Putamen (tissue), 1 donor: ENCODE results near the gene LRIT2.

Experiments used
- DNase-seq: peaks from one replicate; pipeline ENCODE4 v3.0.0-alpha.2; 2016; ENCODE audit warnings: low spot score

The LRIT2 gene

DNA sequence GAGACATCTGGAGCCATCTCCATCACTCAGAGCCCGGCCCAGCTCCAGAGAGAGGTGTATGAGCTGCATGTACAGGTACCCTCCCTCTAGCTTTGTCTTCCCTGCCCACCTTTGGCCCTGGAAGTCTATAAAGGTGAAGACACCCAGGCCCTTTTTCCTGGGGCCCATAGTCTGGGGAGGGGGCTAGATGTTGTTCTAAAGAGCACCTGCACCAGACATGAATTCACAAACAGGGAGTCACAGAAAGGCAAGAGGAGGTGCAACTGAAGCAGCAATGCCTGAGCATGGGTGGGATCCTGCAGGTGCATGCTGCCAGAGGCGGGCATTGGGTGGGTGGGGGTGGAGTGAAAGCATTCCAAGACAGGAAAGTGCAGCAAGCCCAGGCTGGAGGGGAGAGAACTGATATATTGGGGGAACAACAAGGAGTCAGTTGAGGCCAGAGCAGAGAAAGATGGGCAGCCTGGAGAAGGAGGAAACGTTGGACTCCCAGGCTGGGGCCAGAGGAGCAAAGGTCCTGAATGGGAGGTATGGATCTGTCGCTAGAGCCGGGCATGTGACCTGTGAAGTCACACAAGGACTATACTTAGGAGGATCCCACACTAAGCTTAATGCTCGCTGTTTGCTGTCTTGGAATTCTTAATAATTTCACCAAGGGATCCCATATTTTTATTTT lies 19.4 kb downstream of the LRIT2 start:
- DNase-seq: no peak

DNA sequence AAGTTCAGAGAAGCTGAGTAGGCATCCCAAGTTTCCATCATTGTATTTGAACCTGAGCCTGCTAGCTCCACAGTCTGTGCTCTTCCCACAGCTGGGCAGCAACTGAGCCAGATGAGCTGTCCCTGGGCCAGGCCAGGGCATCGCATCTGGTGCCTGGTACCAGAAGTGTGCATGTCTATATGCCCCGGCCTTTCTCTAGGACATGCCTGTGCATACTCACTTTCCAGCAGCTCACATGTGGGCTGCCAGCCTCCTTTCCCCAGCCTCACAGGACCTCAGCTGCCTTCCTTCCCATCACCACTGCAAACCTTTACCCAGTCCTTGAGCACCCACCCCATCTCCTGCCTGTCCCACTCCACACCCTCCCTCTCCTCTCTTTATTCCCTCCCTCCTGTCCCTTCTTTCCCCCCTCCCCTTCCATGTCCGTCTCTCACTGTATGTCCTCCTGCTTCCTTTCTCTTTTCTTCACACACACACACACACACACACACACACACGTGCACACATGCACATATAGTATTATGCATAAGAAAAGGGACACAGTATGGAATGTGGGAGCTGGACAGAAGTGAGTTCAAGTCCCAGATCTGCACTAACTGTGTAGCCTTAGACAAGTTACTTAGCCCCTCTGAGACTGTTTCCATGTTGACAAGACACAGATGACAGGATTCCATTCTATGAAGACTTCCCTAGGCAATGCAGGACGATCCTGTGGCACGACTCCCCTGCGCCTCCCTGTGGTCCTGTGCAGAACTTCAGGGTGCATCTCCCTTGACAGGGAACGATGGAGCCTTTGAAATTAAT lies 20.1 kb downstream of the LRIT2 start:
- peak; percentile 75 for DNase-seq

DNA sequence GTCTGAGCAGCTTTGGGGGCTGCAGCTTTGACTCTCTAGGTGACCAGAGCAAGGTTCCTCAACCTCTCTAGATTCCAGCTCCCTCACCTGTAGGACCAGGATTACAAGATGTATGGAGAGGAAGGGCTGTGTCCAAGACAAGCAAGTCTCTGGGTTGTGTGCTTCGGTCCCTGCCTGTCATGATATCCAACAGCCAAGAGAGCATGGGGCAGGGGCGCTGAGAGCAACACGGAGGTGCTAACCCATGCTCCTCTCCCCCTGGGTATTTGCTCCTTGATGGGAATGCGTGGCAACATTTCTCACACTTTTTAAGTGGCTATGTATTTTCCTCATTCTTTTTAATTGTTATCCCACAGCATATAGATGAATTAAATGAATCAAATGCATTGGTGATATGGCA lies 20.7 kb downstream of the LRIT2 start:
- DNase-seq: no peak

DNA sequence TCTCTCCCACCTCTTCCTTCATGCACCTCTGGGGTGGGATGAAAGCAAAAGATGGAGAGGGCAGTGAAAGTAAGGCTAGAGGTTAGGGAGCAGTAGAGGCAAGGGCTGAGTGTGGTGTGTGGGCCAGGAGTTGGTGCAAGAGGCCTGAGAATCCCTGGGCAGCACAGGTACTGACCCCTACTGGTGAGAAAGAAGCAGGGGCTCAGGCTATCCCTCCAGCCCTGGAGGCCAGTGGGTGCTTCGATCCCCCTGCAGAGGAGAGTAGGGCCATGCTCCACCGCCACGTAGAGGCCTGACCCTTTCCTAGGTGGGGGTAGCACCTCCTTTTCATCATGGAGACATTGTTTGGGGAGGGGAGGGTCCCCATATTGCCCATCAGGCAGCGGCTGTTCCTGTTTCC lies 21.2 kb downstream of the LRIT2 start:
- no peak for DNase-seq

DNA sequence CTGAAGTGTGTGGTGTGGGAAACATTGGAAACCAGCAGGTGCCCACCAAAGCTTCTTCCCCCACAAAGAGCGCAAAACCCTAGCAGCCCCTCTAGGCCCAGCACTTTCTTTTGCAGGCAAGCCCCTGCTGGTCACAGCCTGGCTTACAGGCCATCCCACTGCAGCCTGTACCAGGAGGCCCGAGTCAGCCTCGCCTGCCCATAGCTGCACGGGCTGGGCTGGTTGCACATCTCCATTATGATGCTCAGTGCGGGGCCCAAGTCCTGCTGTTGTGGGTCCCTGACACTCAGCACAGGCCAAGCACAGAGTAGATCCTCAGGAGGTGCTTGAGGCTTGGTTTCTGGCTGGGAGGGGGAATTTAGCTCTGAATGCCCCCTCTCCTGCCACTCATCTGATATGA lies 23.0 kb downstream of the LRIT2 start:
- no peak for DNase-seq

DNA sequence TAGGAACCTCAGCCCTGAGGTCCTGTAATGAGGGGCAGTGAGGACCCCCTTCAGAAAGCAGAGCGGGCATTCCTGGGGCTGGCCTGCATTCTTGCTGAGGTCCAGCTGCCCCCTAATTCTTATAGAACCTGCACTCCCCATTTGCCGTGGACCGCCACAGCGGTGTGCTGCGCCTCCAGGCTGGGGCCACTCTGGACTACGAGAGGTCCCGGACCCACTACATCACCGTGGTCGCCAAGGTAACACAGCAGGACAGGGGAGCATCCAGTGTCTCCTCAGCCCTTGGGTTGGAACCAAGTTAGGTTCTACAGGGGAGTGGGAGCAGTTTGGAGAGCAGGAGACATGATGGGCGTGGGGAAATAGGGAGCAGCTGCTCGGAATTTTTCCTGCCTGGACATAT lies 23.7 kb downstream of the LRIT2 start:
- no peak for DNase-seq

DNA sequence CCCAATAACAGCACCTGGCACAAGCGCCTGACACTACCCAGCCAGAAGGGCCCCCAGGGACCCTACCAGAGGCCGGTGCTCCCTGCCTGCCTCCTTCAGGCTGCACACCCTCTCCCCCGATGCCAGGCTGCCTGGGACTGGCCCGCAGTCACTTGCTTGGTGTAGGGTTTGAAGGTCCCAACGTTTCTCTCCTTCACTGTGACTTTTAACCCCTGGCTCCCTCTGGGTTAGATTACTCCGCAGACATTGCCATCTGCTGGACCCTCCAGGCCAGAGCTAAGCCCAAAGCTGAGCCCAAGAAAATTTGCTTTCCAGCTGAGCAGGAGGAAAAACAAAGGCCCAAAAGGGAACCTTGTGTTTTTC lies 24.1 kb downstream of the LRIT2 start:
- no peak for DNase-seq

DNA sequence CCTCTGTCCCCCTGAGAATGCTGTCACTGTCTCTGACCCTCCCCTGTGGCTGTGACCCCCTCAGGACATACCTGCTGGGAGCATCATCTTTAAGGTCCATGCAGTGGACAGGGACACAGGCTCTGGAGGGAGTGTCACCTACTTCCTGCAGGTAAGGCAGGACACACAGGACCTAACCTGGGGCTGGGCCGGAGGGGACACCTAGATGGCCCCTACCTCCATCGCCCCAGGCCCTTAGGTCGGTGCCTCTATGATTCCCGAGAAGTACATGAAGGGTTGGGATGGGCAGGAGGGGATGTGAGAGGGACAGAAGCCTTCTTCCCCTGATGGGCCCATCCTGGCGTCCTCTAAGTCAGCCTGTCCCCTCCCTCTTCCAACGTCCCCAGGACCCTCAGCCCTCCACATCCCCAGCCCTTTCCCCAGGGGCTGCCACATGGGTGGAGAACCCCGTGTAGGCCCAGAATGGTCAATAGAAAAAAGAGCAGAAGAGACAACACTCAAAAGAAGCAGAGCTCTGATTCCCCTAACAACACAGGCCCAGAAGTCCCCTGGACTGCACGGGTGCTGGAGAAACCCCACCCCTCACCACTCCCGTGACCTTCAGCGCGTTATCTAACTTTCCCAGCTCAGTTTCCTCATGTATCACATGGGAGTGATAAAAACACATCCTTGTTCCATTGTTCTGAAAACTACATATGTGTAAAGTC lies 24.7 kb downstream of the LRIT2 start:
- no peak for DNase-seq

DNA sequence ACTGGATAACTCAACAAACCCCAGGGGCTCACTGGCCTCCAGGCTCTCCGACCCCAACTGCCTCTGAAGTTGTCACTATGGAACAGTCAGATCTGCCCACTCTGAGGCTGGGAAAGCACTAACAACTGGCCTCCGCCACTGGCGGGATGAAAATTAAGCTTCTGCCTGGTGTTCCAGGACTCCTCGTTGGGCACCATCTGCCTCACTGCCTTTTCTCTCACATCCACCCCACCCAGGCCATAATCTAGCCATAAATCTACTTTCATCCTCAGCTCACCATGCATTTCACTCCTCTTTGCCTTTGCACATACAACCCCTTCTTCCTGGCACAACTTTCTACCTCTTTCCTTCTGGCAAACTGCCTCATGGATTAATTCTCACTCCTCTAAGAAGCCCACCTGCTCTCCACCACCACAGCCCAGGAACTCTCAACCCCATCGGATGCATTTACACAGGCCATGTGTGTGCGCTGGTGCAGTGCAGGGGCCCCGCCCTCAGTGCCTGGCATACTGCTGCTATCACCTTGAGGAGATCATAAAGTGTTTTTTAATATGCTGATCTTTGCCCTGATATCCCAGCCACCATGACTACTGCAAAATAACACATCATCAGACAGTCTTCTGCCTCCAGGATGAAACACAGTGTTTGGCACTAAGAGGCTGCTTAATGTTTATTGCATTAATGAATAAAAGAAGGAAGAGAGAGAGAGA lies 27.0 kb downstream of the LRIT2 start:
- DNase-seq: no peak

DNA sequence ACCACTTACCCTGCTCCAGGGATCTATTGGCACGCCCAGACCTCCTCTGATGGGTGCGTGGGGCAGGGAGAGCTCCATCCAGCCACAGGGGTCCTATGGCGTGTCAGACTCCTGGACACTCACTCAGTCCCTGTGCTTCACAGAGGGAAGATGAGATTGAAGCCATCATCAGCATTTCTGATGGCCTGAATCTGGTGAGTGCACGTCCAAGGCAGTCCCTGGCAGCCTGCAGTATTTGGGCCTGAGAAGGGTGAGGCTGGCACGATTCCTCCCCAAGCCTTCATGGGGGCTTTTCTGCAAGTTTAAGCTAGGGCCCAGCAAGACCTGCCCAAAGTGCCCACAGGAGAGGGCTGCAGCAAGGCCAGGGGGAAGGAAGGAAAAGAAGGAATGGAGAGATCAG lies 27.7 kb downstream of the LRIT2 start:
- DNase-seq: no peak

DNA sequence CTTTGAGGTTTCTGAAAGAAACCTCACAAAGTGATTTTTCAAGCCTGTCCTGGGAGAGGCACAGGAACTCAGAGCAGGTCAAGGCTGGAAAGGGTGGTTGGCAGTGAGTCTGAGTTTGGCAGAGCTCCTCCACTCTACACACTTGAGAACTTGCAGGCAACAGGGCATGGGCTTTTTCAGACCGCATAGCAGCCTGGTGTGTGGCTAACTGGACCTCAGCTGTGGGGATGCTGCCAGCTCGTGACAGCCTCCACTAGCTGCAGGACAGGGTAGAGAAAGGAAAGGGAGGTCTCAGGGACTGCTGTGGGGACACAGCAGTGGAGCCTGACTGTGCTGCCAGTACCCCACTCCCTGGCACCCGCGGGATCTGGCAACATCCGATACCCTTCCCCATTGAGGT lies 28.4 kb downstream of the LRIT2 start:
- no peak for DNase-seq

DNA sequence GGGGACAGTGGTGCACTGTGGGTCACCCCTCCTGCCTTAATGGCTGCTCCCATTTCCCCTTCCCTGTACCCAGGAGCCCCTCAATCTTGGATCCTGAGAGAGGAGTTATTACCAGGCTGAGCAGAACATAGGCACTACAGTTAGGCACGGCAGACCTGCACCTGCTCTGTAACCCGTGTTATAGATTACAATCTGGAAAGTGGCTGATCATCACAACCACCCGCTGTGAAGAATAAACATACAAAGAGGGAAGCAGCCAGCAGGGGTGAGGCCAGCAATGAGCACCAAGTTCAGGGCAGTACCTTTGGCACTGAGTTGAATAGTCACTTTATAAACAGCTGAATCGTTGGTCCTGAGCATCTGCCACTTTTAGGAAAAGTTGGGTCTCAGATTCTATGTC lies 29.3 kb downstream of the LRIT2 start:
- DNase-seq: no peak

DNA sequence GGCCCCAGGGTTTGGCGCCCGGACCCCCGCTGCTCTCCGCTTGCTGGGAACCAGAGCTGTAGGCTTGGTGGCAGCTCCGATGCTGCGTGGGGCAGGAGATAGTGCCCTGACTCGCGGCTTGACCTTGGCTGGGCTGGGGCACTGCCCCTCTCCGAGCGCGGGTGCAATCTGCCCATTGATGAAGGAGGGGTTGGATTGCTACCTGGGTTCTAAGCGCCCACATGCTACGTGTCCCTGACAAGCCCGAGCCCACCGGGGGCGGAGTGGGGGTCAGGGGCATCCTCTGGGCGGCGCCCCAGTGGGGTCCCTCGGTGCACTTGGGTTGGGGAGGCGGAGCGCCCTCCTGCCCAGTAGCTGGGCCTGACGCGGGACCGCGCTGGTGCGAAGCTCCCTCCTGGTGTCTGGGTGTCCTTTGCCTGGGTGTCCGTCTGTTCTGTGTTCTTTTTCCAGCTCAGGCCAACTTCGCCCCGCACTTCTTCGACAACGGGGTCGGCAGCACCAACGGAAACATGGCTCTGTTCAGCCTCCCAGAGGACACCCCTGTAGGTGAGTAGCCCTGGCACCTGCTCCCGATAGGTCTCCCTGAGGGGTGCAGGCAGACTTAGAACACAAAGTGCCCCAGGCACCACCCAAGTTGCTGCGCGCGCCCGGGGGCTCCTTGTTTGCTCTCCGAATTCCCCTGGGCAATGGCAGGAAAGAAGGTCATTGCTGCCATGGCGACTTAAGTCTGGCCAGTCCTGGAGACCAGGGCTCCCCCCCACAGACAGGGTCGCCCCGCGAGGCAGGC lies 30.1 kb downstream of the LRIT2 start:
- no peak for DNase-seq

DNA sequence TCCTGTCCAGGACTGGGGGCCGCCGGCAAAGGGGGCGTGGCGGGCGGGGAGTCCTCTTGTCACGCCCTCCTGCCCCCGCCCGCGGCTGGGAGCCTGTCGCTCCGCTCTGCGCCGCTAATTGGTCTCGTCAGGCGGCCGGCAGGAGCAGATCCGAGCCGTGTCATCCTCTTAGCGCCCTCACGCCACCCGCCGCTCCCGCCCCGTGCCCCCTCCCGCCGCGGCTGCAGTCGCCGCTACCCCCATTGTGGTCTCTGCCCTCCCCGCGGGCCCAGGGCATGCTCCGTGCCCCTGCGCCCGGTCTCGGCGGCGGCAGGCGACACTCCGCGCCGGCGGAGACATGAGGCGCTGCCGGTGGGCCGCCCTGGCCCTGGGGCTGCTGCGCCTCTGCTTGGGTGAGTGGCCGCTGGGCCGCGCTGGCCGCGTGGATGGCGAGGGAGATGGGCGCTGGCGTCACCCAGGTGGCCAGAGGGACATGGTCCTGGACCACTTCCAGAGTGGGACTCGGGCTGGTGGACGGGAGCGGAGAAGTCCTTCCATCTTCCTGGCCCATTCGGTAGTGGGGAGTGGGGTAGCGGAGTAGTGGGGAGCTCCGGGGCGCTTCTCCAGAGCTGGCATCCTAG lies 30.8 kb downstream of the LRIT2 start, which contains the start of gene CDHR1:
Gene CDHR1 (plus strand): TSS at position 114 of the 620 bp plus-strand sequence. CDS start 224 bp downstream, at position 338.
- DNase-seq: peak; percentile 45

DNA sequence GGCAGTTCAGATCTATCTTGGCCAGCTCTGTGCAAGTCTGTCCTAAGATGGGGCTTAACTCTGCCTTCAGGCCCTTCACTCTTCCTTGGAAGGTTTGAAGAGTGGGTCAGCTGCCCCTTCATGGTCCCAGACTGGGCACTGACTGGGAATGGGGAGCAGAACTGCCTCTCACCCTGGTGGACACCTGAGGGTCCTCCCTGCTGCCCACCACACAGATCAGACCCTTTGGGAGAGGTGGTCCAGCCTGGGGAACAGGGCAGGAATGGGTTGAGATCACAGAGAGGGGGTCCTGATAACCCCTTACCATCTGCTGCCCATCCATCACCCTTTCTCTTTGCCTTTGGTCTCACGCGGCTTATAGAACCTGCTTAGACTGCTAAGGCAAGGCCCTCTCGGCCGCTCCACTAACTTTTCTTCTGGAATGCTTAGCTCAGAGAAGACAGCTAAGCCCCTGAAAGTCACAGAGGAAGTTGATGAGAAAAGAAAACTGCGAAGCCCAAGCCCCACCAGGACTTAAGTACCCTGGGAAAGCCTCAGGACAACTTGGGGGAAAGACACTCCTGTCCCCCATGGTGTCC lies 31.4 kb downstream of the LRIT2 start:
- DNase-seq: no peak

DNA sequence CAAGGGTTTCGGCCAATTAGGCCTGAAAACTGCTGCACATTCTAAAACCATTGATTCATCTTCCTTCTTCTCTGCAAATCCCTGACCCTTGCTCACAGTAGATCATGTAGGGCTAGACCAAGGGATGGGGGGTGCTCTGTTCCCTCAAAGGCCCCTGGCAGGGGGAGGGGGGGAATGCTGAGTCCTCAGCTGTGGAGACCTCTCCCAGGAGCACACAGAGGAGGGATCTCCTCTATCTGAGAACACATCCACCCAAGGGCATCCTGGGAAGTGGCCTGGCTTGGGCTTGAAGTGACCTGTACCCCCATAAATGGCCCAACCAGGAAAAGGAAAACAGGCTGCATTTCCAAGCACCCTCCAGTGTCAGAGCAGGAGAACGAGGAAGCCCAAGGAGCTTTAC lies 32.0 kb downstream of the LRIT2 start:
- no peak for DNase-seq

DNA sequence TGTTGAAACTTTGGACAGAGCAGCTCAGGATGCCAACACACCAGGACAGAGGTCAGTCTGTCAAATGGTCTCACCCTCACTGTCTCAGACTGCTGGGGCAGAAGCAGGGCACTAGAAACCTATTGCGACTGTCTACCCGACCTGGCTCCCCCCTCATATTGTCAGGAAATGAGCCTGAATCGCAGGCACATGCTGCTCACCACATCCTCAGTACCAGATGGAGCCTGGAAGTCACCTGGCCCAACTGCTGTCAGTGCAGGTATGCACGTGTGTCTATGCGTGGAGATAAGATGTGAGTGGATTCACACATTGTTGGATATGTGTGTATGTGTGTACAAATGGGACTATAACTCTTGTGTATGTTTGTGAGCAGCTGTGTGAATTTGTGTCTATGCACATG lies 34.2 kb downstream of the LRIT2 start:
- DNase-seq: no peak

DNA sequence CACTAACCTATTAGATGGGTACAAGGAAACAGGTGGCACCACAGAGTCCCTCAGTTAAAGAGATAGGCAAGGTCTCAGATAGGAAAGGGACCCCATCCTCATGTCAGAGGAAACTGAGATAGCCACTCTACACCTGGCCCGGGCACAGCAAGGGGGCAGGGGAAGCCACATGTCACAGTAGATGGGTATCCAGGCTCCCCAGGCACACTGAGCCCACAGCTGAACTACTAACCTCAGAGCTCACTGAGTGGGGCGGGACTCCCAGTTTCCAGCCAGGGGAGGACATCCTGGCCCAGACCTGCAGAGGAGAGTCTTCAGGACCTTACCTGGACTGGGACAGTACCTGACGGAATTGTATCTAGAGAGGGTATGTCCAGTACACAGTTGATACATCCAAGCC lies 34.7 kb downstream of the LRIT2 start:
- no peak for DNase-seq

DNA sequence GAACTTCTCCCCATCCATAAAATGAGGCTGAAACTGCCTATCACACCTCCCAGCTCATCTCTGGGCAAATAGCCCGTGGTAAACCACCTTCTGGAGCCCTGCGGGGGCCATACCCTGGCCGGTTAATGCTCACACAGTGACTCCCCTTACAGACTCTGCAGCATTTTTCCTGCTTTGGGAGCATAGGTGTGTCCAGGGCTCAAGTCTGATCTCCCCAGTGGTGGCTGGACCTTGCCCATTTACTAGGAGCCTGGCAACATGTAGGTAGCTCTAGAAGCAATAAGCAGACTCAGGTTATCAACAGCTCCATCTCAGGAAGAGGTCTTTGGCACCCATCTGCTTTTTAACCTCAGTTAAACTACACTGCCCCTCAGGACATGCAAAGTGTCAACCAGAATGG lies 36.5 kb downstream of the LRIT2 start:
- DNase-seq: no peak

DNA sequence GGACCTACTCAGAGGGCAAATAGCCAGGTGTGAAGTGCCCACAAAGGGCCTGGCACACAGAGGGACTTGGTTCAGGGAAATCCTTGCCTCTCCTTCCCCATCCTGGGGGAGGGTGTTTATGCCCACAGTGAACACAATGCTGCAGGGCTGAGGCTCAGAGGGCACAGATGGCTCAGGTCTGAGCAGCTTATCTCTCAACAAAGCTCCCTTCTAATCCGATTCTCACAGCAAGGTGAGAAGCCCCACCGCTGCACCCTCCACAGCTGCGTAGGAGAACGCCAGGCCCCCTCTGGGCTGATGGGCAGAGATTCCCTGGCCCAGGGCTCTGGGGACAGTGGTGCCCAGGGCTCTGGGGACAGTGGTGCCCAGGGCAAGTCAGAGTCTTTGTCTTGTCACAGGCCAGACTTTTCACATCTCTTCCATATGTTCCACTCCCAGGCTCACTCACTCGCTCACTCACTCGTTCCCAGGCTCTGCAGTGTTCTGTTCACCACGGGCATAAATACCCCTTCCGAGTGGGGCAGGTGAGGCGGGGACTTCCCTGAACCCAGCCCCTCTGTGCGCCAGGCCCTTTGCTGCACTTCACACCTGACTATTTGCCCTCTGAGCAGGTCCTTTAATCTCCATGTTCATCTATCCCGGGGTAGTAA lies 39.7 kb downstream of the LRIT2 start:
- DNase-seq: no peak
